ENCODE measurements around the gene UGT1A10. TPM values are rescaled to one million over a fixed set of nuclear protein-coding genes. Genes with fewer than 3 reads are reported as not detected.

The UGT1A10 gene
- total RNA-seq, 1 experiment from 2014 or later: not detected

GRCh38 chr2:233712611-233713261 lies 76.5 kb downstream of the UGT1A10 start, which contains the start of gene UGT1A5:
Gene UGT1A5 (plus strand): TSS chr2:233712907. CDS start chr2:233712992, 85 bp downstream.
- H3K36me3 Mint-ChIP-seq (ENCODE audit: insufficient read depth in 1 of 3, low read depth in 3 of 3): no peaks in the 10 kb centered on the region
- Histone ChIP-seq H3K4ac (ENCODE audit: low read depth, low read length) (no peak within 1 kb of the TSS), H3K4me1 (ENCODE audit: insufficient read depth, low read length) (no peaks in the 10 kb centered on the region), H2BK12ac (ENCODE audit: insufficient read length, low read depth, low read length) (no peak within 1 kb of the TSS), H3K18ac (ENCODE audit: insufficient read length, low read depth, low read length) (no peak within 1 kb of the TSS), H3K23me2 (ENCODE audit: insufficient read length, low read depth, low read length, poor library complexity, severe bottlenecking) (no peaks in the 10 kb centered on the region), H3K79me1 (ENCODE audit: insufficient read depth, low read depth, low read length, poor library complexity, severe bottlenecking) (no peaks in the 10 kb centered on the region), H4K5ac (ENCODE audit: insufficient read length, low read depth, low read length) (no peak within 1 kb of the TSS), H3K9ac (ENCODE audit: extremely low read depth, insufficient read length, low read length) (no peak within 1 kb of the TSS), H2BK5ac (ENCODE audit: insufficient read length, low read length) (no peak within 1 kb of the TSS), H3K27me3 (ENCODE audit: insufficient read depth, low read length) (no peaks in the 10 kb centered on the region), H4K8ac (replicated peaks; ENCODE audit: insufficient read length, low read depth, low read length) (no peak within 1 kb of the TSS), H4K91ac (ENCODE audit: insufficient read length, low read depth, low read length) (no peak within 1 kb of the TSS), H2BK15ac (ENCODE audit: low read depth, low read length) (no peak within 1 kb of the TSS), H3K56ac (ENCODE audit: insufficient read length, low read depth, low read length) (no peak within 1 kb of the TSS), H3K9me3 (ENCODE audit: control insufficient read depth, low read depth, low read length) (no peaks in the 10 kb centered on the region), H2BK20ac (ENCODE audit: low read depth, low read length, poor library complexity, severe bottlenecking) (no peak within 1 kb of the TSS), H3K27ac (ENCODE audit: insufficient read length, low read depth, low read length) (no peak within 1 kb of the TSS), H3K23ac (ENCODE audit: insufficient read length, low read depth, low read length) (no peak within 1 kb of the TSS), H2BK120ac (ENCODE audit: low read depth, low read length, poor library complexity, severe bottlenecking) (no peak within 1 kb of the TSS), H2AK5ac (ENCODE audit: insufficient read length, low read length) (no peak within 1 kb of the TSS), H2AFZ (ENCODE audit: low read length) (no peak within 1 kb of the TSS), H3K14ac (ENCODE audit: insufficient read depth, low read length) (no peak within 1 kb of the TSS; the same call in 1 of the 2 replicates), H3K4me2 (ENCODE audit: insufficient read depth, insufficient read length, low read length) (no peak within 1 kb of the TSS), H4K20me1 (ENCODE audit: control insufficient read depth, insufficient read depth, insufficient read length) (no peaks in the 10 kb centered on the region), H3T11ph (ENCODE audit: low read length) (no peak within 1 kb of the TSS), H3K79me2 (ENCODE audit: insufficient read depth, low read length) (no peaks in the 10 kb centered on the region)
- no peak within 1 kb of the TSS for H3K4me3 Mint-ChIP-seq
- TF ChIP-seq CTCF (conservative IDR thresholded peaks at IDR 0.05): no peak
- H3K27ac Mint-ChIP-seq: no peak within 1 kb of the TSS
- DNase-seq: no peak
- H3K27me3 Mint-ChIP-seq (ENCODE audit: low read depth): peaks cover 12% of the 10 kb centered on the region
- peaks cover 7% of the 10 kb centered on the region in 2 experiments for H3K4me1 Mint-ChIP-seq
- WGBS (ENCODE audit: extremely low coverage, insufficient read length, low lambda C conversion rate): no CpG with 5 or more reads among the region's 14 CpGs
- H3K9me3 Mint-ChIP-seq: no peaks in the 10 kb centered on the region
